Endothelial cell (in vitro differentiated cells): Measurements from ENCODE around the gene IL31RA. TPM values are rescaled to one million over a fixed set of nuclear protein-coding genes. Genes with fewer than 3 reads are reported as not detected.

Experiments
- DNase-seq: peaks from one replicate; pipeline ENCODE4 v3.0.0; 2021; ENCODE audit warnings: low spot score
- H3K27ac Mint-ChIP-seq: one replicate; pipeline ENCODE4 v1.8.0; 2021; ENCODE audit warnings: mixed read lengths, inconsistent platforms; ENCODE audit not compliant: unreplicated experiment
- H3K27me3 Mint-ChIP-seq: one replicate; pipeline ENCODE4 v1.8.0; 2021; ENCODE audit warnings: mild to moderate bottlenecking, moderate library complexity, mixed read lengths, inconsistent platforms; ENCODE audit not compliant: unreplicated experiment
- H3K36me3 Mint-ChIP-seq: one replicate; pipeline ENCODE4 v1.8.0; 2021; ENCODE audit warnings: mild to moderate bottlenecking, low read depth, mixed read lengths, inconsistent platforms; ENCODE audit not compliant: unreplicated experiment
- H3K4me1 Mint-ChIP-seq: one replicate; pipeline ENCODE4 v1.8.0; 2021; ENCODE audit warnings: mild to moderate bottlenecking, mixed read lengths, inconsistent platforms; ENCODE audit not compliant: unreplicated experiment
- H3K4me3 Mint-ChIP-seq: one replicate; pipeline ENCODE4 v1.8.0; 2021; ENCODE audit warnings: mild to moderate bottlenecking, mixed read lengths, inconsistent platforms; ENCODE audit not compliant: unreplicated experiment
- H3K9me3 Mint-ChIP-seq: one replicate; pipeline ENCODE4 v1.8.0; 2021; ENCODE audit warnings: mixed read lengths, inconsistent platforms; ENCODE audit not compliant: unreplicated experiment
- total RNA-seq: library from RNA; stranded (reverse); fragmentation: NEBNext Ultra II Directional; extraction: Animal tissue kit (Norgen Biotek cat#: 25700); gene quantifications from one replicate; pipeline ENCODE4 v1.2.1, GENCODE V29; 2021; ENCODE audit not compliant: unreplicated experiment
- TF ChIP-seq, protein P1 (sequence below): fragments of 200-600 bp; sonication (generic); IDR thresholded peaks from one replicate; pipeline ENCODE4 v1.5.0; 2021; ENCODE audit warnings: antibody characterized with exemption; ENCODE audit not compliant: unreplicated experiment

IL31RA gene
- total RNA-seq, 1 donor from 2014 or later = 0.82 TPM

DNA sequence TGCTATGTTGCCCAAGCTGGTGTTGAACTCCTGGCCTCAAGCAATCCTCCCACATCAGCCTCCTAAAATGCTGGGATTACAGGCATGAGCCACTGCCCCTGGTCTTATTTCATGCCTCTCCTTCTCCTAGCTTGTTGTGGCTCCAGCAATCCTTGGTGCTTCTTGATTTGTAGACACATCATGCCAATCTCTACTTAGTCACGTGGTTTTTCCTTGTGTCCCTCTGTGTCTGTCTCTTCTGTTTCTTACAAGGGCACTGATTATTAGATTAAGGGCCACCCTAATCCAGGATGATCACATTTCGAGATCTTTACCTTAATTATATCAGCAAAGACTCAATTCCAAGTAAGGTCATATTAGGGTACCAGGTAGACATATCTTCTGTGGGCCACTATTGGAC is 9.2 kb upstream of the IL31RA start:
- Mint-ChIP-seq H3K9me3 (no peaks in the 10 kb centered on the region), H3K4me1 (no peaks in the 10 kb centered on the region), H3K36me3 (no peaks in the 10 kb centered on the region), H3K27ac (no peak overlapping the region), H3K27me3 (no peaks in the 10 kb centered on the region), H3K4me3 (no peak overlapping the region)
- no peak for DNase-seq
- TF ChIP-seq, protein P1, sequence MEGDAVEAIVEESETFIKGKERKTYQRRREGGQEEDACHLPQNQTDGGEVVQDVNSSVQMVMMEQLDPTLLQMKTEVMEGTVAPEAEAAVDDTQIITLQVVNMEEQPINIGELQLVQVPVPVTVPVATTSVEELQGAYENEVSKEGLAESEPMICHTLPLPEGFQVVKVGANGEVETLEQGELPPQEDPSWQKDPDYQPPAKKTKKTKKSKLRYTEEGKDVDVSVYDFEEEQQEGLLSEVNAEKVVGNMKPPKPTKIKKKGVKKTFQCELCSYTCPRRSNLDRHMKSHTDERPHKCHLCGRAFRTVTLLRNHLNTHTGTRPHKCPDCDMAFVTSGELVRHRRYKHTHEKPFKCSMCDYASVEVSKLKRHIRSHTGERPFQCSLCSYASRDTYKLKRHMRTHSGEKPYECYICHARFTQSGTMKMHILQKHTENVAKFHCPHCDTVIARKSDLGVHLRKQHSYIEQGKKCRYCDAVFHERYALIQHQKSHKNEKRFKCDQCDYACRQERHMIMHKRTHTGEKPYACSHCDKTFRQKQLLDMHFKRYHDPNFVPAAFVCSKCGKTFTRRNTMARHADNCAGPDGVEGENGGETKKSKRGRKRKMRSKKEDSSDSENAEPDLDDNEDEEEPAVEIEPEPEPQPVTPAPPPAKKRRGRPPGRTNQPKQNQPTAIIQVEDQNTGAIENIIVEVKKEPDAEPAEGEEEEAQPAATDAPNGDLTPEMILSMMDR = no peak

DNA sequence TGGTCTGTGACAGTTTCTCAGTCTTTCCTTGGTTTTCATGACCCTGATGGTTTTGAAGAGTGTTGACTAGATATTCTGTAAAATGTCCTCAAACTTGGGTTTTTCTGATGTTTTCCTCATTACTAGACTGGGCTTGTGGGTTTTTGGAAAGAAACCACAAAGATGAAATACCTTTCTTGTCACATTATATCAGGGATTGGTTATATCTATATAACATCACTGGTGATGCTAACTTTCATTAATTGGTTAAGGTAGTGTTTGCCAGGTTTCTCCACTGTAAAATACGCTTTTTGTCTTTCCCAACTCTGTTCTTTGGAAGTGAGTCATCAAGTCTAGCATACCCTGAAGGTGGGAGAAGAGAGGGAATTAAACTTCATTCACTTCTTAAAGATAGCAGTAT is 3.3 kb upstream of the IL31RA start:
- Mint-ChIP-seq H3K4me1 (no peaks in the 10 kb centered on the region), H3K36me3 (no peaks in the 10 kb centered on the region), H3K27me3 (no peaks in the 10 kb centered on the region), H3K9me3 (no peaks in the 10 kb centered on the region), H3K4me3 (no peak overlapping the region), H3K27ac (no peak overlapping the region)
- DNase-seq = no peak
- TF ChIP-seq, protein P1 = no peak

DNA sequence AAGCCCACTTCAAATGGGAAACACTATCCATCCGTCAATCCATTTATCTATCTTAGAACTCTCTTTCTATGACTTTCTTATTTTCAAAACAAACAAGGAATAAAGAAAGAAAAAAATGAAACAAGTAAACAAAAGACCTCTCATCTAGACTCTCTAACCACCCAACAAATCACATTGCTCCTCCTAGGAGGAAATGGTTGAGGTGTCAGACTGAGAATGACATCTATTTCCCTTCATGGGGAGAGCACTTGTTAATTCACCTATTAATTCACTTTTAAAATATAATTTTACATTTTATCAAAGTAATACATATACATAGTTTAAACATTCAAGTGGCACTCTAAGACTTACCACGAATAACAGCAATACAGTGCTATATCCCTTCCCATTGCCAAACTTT is 2.4 kb upstream of the IL31RA start:
- TF ChIP-seq, protein P1 = no peak
- H3K9me3 Mint-ChIP-seq = no peaks in the 10 kb centered on the region
- no peaks in the 10 kb centered on the region for H3K27me3 Mint-ChIP-seq
- no peaks in the 10 kb centered on the region for H3K36me3 Mint-ChIP-seq
- H3K27ac Mint-ChIP-seq = no peak overlapping the region
- H3K4me3 Mint-ChIP-seq = no peak overlapping the region
- DNase-seq = no peak
- no peaks in the 10 kb centered on the region for H3K4me1 Mint-ChIP-seq

DNA sequence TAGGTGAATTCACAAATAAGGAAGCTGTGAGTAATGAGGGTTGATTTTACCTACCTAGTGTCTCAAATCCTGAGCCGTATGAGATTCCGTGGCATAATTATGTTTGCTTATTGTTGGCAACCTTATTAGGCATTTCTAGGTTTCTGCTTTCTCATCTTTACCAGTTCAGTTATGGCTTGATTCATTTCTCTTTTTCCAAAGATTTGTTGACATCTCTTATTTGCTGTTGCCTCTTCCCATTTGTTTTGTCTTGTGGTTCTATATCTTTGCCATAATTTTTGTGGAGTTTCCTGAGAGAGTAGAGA is 470 bp downstream of the IL31RA start:
- DNase-seq = no peak
- TF ChIP-seq, protein P1 = no peak
- Mint-ChIP-seq H3K27ac (no peak overlapping the region), H3K4me3 (no peak overlapping the region), H3K36me3 (no peaks in the 10 kb centered on the region), H3K9me3 (no peaks in the 10 kb centered on the region), H3K4me1 (peaks cover 11% of the 10 kb centered on the region), H3K27me3 (no peaks in the 10 kb centered on the region)

DNA sequence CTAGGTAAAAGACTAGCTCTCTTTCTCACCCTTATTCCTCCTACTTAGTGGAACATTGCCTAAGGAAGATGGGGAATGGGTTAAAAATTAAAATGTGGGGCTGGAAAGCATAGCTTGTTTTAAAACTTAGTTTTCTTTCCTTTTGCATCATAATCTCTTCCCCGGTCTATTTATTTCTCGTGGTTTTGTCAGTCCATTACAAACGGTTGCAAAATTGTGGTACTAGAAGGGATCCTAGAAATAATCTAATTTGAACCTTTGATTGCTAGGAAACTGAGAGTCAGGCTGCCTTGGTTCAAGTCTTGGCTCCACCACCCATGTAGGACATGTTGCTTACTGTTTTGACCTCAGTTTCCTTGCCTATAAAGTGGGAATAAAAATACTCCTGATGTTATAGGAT is 1.3 kb downstream of the IL31RA start:
- Mint-ChIP-seq H3K27ac (no peak overlapping the region), H3K27me3 (no peaks in the 10 kb centered on the region), H3K4me1 (peaks cover 11% of the 10 kb centered on the region), H3K36me3 (no peaks in the 10 kb centered on the region), H3K9me3 (no peaks in the 10 kb centered on the region), H3K4me3 (no peak overlapping the region)
- no peak for DNase-seq
- TF ChIP-seq, protein P1 = no peak
